Measurements from ENCODE around the gene TPPP.
"Not testable (repeated sequence)": the region's sequence is repeated elsewhere in the genome, so short reads cannot be mapped to it uniquely, and the experiment has no call there.

Gene TPPP

DNA sequence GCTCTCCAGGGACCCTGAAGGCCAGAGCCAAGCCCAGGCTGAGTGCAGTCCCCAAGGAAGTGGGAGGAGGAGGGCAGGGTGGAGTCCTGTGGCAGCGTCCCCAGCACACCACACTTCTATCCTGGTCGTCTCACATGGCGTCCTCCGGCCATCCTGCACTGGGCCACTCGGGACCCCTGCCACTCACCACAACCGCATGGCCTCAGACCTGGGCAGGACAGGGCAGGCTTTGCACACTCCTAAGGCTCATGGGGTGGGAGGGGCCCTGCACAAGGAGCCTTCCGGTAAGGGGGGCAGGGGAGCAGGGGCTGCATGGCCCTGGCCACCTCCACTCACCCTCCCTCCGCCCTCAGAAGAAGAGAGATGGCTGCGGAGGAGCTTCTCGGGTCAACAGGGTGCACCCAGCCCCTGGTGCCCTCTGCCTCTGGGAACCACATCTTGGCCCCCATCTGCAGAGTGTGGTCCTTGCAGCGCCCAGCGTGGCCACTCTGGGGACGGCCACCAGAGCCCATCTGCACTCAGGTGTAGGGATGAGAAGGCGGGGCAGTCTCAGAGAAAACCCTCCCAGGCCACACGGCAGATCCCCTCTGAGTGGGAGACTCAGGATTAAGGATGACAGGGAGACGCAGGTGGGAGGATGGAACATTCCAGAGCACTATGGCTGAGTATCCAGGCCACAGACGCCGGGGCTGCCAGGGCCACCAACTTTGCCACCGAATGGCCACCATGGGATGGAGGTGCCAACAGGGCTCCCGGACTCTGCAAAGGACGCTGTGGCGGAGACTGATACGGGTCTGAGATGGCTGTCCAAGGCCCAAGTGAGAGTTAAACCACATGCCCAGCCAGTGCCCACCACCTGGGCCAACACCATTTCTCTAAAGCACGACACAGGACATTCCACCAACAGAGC lies 7.6 kb downstream of the TPPP start:
- DNase-seq (ENCODE audit: low spot score) = no peak
- TF ChIP-seq, protein P1, sequence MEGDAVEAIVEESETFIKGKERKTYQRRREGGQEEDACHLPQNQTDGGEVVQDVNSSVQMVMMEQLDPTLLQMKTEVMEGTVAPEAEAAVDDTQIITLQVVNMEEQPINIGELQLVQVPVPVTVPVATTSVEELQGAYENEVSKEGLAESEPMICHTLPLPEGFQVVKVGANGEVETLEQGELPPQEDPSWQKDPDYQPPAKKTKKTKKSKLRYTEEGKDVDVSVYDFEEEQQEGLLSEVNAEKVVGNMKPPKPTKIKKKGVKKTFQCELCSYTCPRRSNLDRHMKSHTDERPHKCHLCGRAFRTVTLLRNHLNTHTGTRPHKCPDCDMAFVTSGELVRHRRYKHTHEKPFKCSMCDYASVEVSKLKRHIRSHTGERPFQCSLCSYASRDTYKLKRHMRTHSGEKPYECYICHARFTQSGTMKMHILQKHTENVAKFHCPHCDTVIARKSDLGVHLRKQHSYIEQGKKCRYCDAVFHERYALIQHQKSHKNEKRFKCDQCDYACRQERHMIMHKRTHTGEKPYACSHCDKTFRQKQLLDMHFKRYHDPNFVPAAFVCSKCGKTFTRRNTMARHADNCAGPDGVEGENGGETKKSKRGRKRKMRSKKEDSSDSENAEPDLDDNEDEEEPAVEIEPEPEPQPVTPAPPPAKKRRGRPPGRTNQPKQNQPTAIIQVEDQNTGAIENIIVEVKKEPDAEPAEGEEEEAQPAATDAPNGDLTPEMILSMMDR (IDR thresholded peaks at IDR 0.05; ENCODE audit: extremely low read depth, insufficient read depth, missing control alignments) = no peak
- in situ Hi-C loops (cut with MboI; ENCODE audit: low pct_unique_long_range_greater_than_20kb, low sequenced_read_pairs, unreplicated experiment) = loop anchor here (10.0 kb wide), 1 partner anchor 89 kb away; no protein-coding TSS in a partner anchor

DNA sequence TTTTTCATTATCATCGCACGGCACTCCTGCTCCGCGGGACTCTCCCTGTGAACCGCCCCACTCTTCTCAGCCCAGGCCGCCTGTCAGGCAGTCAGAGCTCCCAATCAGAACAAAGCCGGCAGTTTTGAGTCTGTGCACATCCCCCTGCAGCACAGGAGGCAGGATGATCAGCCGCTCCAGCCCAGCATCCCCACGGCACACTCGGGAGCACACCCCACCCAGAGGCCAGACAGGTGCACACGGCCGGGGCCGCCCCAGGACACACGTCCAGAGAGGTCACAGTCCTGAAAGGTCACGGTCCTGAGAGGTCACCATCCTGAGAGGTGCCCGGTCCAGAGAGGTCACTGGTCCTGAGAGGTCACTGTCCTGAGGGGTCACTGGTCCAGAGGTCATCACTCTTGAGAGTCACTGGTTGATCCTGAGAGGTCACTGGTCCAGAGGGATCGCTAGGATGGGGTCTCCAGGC lies 8.4 kb downstream of the TPPP start:
- no peak for DNase-seq (ENCODE audit: low spot score)
- in situ Hi-C loops (cut with MboI; ENCODE audit: low pct_unique_long_range_greater_than_20kb, low sequenced_read_pairs, unreplicated experiment) = loop anchor here (10.0 kb wide), 1 partner anchor 90 kb away; no protein-coding TSS in a partner anchor
- TF ChIP-seq, protein P1 (IDR thresholded peaks at IDR 0.05; ENCODE audit: extremely low read depth, insufficient read depth, missing control alignments) = no peak

DNA sequence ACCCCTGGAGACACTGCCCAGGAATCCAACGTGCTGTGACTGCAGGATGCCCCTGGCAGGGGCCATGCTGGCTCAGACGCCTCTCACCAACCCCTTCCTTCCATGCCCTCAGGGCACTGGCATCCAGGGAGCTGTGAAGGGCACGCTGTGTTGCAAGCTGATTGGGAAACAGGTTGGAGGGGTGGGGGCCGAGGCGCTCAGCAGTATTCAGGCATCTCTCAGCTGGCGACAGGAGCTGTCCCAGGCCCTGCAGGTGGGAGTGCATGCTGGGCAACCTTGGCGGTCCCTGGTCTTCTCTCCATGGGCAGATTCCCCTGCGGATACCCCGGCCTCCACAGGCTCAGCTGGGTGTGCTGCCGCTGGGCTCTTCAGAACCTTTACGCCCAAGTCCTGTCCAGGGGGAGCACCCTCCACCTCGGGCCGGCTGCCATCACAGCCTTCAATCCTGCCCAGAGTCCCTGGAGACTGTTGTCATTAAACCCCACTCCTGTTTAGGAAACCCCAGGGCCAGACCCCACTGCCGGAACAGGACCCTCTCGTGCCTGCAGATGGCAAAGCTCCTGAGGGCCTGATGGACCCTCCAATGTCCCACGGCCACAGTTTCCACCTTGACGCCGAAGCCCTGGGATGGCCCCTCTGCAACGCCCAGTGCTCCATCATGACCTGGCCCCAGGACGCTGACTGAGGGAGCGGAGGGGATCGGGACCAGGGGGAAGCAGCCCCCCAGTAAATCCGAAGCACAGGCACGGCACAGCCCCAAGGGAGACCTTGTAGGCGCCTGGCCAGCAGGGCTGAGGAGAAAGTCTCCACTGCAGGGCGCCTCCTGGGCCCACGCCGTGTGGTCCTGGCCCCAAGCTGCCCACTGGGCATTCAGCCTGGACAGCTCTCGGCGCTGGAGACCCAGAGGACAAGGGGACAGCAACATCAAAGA lies 9.3 kb downstream of the TPPP start:
- in situ Hi-C loops (cut with MboI; ENCODE audit: low pct_unique_long_range_greater_than_20kb, low sequenced_read_pairs, unreplicated experiment) = loop anchor here (10.0 kb wide), 1 partner anchor 91 kb away; no protein-coding TSS in a partner anchor

DNA sequence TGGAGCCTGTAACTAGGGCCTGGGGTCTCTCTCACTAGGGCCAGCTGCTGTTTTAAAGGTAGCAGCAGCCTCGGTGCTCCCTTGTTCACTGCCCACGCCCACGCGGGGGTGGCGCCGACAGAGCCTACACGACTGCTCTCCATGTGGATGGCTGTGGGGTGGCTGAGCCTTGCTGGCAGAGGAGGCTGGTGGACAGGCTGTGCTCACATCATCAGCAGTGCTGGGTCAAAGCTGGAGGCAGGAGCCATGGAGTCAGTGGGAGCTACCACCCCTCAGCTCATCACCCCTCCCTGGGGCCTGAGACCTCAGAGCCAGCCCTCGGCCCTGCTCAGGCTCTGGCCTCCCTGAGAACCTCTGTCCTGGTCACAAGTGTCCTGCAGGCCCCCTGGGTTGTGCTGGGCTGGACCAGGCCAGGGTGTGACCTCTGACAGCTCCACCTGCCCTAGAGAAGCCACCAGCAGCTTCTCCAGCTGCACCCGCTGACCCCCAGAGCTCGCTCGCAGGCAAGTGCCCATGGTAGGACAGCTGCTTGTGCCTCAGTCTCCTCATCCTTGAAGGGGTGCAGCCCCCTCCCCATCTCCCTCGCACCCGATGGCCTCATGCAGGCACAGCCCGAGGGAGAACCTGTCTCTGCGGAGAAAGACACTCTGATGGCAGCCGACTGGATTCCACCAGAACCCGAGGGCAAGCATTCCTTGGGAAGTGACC lies 10.3 kb downstream of the TPPP start:
- in situ Hi-C loops (cut with MboI; ENCODE audit: low pct_unique_long_range_greater_than_20kb, low sequenced_read_pairs, unreplicated experiment) = loop anchor here (10.0 kb wide), 1 partner anchor 92 kb away; no protein-coding TSS in a partner anchor
- DNase-seq (ENCODE audit: low spot score) = not testable (repeated sequence)

More for the DNA sequence above, 9.3 kb downstream of the TPPP start:
- no peak for DNase-seq (ENCODE audit: low spot score)
- TF ChIP-seq, protein P1 (IDR thresholded peaks at IDR 0.05; ENCODE audit: extremely low read depth, insufficient read depth, missing control alignments) = no peak

DNA sequence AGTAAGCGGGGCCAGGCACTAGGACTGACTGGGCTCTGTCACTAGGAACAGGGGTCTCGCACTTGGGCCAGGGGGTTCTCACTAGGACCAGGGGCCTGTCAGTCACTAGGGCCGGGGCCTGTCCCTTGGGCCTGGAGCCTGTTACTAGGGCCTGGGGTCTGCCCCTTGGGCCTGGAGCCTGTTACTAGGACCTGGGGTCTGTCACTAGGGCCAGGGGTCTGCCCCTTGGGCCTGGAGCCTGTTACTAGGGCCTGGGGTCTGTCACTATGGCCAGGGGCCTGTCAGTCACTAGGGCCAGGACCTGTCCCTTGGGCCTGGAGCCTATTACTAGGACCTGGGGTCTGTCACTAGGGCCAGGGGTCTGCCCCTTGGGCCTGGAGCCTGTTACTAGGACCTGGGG lies 10.9 kb downstream of the TPPP start:
- in situ Hi-C loops (cut with MboI; ENCODE audit: low pct_unique_long_range_greater_than_20kb, low sequenced_read_pairs, unreplicated experiment) = loop anchor here (10.0 kb wide), 1 partner anchor 93 kb away; no protein-coding TSS in a partner anchor
- DNase-seq (ENCODE audit: low spot score) = not testable (repeated sequence)

DNA sequence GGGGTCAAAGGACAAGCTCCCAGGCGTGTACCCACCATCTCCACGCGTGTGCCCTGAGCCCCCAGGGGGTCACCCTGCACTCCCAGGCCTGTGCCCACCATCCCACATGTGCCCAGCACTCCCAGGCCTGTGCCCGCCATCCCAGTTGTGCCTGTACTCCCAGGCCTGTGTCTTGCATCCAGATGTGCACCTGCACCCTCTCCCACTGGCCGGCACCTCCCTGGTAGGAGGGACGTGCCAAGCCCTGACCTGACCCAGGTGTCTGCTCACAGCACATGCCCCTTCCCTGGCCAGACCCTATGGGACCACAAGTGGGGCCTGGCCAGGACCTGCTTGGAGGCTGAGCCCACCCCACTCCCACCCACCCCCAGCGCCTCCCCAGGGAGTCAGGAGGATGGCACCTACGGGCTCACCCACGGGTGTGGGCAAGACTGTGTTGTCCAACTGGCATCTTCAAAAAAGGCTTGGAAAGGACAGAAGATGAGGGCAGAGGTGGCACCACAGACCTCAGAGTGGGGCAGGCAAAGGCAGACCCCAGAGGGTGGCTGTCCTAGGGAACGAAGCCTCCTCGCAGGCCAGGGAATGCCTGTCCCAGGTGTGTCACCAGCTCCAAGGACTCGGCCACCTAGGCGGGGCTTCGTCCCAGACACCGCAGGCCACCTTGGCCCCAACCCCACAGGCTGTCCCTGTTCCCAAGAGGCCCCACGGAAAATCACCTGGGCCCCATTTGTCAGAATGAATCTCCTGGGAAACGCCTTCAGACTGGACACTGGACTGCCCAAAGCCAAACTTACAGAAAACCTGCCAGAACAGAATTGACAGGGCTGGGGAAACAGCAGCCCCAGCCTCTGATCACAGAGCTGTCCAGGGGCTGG lies 11.6 kb downstream of the TPPP start:
- in situ Hi-C loops (cut with MboI; ENCODE audit: low pct_unique_long_range_greater_than_20kb, low sequenced_read_pairs, unreplicated experiment) = loop anchor here (10.0 kb wide), 1 partner anchor 93 kb away; no protein-coding TSS in a partner anchor

DNA sequence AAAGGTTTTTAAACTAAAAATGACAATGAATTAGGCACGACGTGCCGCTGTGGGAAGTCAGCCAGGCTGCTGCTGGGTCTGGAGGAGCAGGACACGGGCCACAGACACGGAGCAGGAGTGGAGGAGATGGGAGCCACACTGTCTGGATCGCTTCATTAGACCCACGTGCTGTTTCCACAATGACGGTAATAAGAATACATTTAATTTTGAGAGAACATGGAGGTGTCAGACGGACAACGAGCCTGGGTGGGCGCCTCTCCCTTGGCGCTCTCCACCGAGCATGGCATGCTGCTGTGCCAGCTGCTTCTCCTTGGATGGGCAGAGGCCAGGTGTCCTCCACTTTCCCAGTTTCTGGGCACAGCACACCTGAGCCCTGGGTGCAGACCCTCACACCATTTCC lies 12.3 kb downstream of the TPPP start:
- not testable (repeated sequence) for DNase-seq (ENCODE audit: low spot score)
- in situ Hi-C loops (cut with MboI; ENCODE audit: low pct_unique_long_range_greater_than_20kb, low sequenced_read_pairs, unreplicated experiment) = loop anchor here (10.0 kb wide), 1 partner anchor 94 kb away; no protein-coding TSS in a partner anchor

More for the DNA sequence above, 11.6 kb downstream of the TPPP start:
- not testable (repeated sequence) for DNase-seq (ENCODE audit: low spot score)

DNA sequence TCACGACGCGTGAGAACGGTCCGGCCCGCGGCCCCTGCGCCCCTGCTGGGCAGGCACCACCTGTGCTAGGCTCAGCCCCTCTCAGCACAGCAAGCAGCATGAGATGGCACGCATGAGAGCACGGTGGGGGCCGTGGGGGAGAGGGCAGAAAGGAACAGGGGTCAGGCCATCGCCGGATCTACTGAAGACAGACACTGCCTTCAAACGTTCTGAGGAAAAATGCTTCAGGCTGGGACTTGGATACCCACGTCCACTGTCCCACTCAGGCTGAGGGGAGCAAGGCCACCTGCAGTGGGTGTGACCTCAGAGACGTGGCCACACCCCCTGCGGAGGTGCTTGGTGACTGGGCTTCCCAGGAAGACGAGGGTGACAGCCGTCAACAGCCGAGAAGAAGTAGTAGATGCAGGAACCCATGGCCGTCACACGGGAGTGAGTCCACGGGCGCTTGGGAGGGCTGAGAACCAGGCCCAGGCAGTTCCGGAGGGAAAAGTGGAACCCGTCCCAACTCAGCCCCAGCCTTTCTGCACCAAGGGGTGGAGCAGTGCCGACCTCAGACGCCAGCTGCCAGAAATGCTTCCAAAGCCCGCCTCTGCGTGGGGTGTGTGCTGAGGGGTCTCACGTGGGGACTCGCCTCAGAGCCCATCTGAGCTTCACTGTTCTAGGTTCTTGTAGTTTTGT lies 12.9 kb downstream of the TPPP start:
- DNase-seq (ENCODE audit: low spot score) = not testable (repeated sequence)
- in situ Hi-C loops (cut with MboI; ENCODE audit: low pct_unique_long_range_greater_than_20kb, low sequenced_read_pairs, unreplicated experiment) = loop anchor here (10.0 kb wide), 1 partner anchor 95 kb away; no protein-coding TSS in a partner anchor

DNA sequence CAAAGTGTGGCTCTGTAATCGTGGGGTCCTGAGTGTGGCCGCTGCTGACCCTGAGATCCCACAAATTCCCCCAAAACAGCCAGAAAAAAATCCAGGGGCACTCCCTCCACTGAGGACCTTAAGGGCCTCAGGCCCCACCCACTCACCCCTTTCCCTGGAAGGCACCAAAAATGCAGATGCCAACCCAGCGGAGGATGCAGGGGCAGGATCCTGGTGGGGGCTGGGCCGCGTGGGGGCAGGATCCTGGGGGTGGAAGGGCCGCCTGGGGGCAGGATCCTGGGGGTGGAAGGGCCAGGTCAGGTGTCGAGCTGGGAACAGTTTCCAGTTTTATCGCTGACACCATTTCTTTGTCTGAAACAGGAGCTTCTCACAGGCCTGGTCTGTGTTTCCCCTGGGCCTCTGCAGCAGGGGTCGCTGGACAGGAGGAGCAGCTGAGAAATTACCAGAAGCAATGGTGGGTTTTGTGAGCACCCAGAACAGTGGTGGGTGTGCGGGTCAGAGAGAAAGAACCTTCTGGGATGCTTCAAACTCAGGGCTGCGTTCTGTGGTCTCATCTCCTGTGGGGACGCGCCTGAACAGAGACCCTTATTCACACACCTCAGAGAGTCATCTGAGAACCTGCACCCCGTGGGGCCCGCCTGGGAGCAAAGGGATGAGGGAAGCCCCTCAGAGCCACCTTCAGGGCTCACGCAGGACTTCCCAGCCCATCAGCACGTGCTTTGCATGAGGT lies 13.8 kb downstream of the TPPP start:
- DNase-seq (ENCODE audit: low spot score); in situ Hi-C loops (cut with MboI; ENCODE audit: low pct_unique_long_range_greater_than_20kb, low sequenced_read_pairs, unreplicated experiment): not testable (repeated sequence)

DNA sequence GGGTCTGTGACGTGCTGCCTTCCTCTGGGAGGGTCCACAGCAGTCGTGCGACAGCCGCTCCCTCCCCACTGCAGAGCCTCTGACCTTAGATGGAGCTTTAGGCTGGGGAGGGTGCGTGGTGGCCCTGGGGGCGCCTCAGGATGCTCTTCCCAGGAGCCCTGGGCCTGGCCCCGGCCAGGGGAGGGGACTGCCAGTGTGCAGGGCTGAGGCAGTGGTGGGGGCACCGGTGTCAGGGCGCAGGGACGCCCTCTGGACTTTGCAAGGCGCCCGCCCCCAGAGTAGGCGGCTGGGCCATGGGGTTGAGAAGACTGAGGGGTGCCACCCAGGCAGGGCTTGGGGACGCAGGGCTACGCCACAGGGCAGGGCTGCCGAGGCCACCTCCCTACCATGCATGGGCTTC lies 14.6 kb downstream of the TPPP start:
- in situ Hi-C loops (cut with MboI; ENCODE audit: low pct_unique_long_range_greater_than_20kb, low sequenced_read_pairs, unreplicated experiment); DNase-seq (ENCODE audit: low spot score): not testable (repeated sequence)

Data from GM13977 (cell line).